Stimulated activated CD8-positive, alpha-beta memory T cell treated with anti-CD3 and anti-CD28 coated beads, Interleukin-7, amount 100 ng/mL, for 24 hours (primary cell): ENCODE measurements around the gene NGDN.

Experiments
- DNase-seq: peaks from one replicate; pipeline ENCODE4 v3.0.0-alpha.2; 2020; ENCODE audit warnings: low read depth

The NGDN gene

DNA sequence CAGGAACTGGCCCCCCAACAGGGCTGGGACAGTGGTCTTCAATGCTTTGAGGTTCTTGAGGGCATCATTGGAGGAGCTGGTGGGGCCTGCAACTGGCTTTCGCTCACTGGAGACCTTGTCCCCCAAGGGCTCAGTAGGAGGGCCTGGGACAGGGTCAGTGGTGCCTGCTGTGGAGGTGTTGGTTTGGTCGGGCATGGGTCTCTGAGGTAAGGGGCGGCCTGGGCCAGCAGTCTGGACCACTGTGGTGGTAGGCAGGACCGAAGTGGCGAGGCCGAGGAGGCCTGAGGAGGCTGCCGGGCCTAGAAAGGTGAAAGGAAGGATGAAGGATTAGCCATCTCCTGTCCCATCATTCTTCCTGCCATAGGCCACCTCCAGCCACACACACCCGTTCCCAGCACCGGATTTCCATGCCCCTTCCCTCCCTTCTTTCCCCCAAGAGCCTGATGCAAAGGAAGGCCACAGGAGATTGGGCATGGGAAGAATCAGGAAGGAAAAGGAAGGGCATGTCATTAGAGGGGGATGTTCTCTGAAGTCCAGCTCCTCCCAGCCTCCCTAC lies 53.2 kb downstream of the NGDN start:
- no peak for DNase-seq

DNA sequence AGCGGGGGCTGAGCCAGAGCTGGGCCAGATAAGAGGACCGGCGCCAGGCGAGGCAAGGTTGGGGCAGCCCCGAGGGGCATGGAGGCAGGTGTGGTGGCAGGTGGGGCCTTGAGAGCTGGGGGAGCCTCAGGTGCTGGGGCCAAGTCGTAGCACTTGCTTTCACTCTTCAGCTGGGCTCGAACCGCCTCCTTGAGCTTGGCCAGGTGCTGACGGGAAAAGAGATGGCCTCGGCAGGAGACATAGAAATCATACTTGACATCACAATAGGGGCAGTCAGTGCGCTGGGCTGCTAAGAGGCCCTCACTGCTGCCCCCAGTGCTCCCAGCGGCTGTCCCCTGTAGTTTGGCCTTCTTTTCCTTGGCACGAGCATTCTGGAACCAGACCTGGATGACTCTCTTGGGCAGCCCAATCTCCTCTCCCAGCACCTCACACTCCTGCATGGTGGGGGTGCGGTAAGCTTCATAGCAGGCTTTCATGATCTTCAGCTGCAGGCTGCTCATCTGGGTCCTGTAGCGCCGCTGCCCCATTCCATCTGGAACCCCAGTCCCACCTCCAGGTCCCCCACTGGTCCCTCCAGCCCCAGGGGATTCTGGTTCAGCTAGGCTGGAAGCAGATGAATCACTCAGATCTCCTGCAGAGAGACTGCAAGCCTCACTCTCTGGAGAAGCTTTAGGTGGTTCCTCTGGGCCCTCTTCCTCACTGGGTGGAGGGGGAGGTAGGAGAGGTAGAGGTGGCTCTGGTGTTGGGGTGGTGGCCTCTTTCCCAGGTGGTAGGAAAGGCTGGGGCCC lies 53.9 kb downstream of the NGDN start:
- no peak for DNase-seq

- DNase-seq: no peak
Observed at GRCh38 chr14:23524954-23525353, 55.5 kb downstream of the NGDN start.

DNA sequence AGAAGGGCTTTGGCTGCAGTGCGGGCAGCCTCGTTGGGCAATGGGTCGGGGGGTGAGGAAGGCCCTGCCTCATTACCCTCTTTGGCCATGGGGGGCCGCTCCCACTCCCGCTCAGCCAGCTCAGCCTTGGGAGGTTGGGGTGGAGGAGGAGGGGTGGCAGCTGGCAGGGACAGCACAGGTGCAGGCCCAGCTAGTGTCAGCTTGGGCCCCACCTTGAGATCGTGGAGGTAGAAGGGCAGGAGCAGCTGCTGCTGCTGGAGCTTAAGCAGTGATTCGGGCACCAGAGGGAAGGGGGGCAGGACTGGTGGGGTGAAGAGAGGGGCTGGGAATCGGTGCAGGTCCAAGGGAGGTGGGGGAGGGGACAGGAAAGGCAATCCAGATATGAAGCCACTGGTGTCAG lies 56.1 kb downstream of the NGDN start:
- DNase-seq: no peak
